Ishikawa (cell line): ENCODE data around the gene LDB3.

Experiments
- CEBPB ChIP-seq: IDR thresholded peaks from 2 replicates; pipeline ENCODE4 v1.6.1; 2012
- CREB1 ChIP-seq: IDR thresholded peaks from 2 replicates; pipeline ENCODE4 v1.6.1; 2012; ENCODE audit warnings: low read depth
- EGR1 ChIP-seq: IDR thresholded peaks from 2 replicates; pipeline ENCODE4 v1.6.1; 2012
- EP300 ChIP-seq: IDR thresholded peaks from 2 replicates; pipeline ENCODE4 v1.6.1; 2012; ENCODE audit warnings: borderline replicate concordance
- FOXM1 ChIP-seq: IDR thresholded peaks from 2 replicates; pipeline ENCODE4 v1.6.1; 2012; ENCODE audit warnings: low read depth, borderline replicate concordance
- NFIC ChIP-seq: IDR thresholded peaks from 2 replicates; pipeline ENCODE4 v1.6.1; 2012
- RAD21 ChIP-seq: IDR thresholded peaks from 2 replicates; pipeline ENCODE4 v1.6.1; 2012; ENCODE audit warnings: low read depth
- TAF1 ChIP-seq: IDR thresholded peaks from 2 replicates; pipeline ENCODE4 v1.6.1; 2012; ENCODE audit warnings: low read depth, mild to moderate bottlenecking
- TCF12 ChIP-seq: IDR thresholded peaks from 2 replicates; pipeline ENCODE4 v1.6.1; 2012; ENCODE audit warnings: low read depth
- TEAD4 ChIP-seq: IDR thresholded peaks from 2 replicates; pipeline ENCODE4 v1.6.1; 2012
- YY1 ChIP-seq: IDR thresholded peaks from 2 replicates; pipeline ENCODE4 v1.6.1; 2012; ENCODE audit warnings: low read depth
- ZBTB7A ChIP-seq: IDR thresholded peaks from 2 replicates; pipeline ENCODE4 v1.6.1; 2012; ENCODE audit warnings: low read depth
- TF ChIP-seq, protein P1 (sequence below): IDR thresholded peaks from 2 replicates; pipeline ENCODE4 v1.6.1; 2012; ENCODE audit warnings: low read depth, mild to moderate bottlenecking
- TF ChIP-seq, protein P2 (sequence below): IDR thresholded peaks from 2 replicates; pipeline ENCODE4 v1.6.1; 2012
- TF ChIP-seq, protein P3 (sequence below): IDR thresholded peaks from 2 replicates; pipeline ENCODE4 v1.6.1; 2012

The LDB3 gene

DNA sequence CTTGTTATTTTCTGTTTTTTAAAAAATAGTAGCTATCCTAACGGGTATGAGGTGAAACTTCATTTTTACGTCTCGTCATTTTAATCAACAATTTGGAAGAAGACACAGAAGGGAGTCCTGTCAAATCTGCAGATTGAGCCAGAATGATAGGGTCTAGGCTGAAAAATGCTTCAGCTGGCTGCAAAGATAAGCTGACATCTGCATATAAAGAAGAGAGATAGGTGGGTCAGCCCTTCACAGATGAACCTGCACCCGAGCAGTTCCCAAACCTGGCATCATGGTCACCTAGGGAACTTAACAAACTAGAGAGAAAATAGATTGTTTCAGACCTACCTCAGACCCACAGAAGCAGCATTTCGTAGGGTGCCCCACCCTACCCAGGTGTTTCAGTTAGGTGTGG is 52.9 kb downstream of the LDB3 start:
- TF ChIP-seq, protein P1, sequence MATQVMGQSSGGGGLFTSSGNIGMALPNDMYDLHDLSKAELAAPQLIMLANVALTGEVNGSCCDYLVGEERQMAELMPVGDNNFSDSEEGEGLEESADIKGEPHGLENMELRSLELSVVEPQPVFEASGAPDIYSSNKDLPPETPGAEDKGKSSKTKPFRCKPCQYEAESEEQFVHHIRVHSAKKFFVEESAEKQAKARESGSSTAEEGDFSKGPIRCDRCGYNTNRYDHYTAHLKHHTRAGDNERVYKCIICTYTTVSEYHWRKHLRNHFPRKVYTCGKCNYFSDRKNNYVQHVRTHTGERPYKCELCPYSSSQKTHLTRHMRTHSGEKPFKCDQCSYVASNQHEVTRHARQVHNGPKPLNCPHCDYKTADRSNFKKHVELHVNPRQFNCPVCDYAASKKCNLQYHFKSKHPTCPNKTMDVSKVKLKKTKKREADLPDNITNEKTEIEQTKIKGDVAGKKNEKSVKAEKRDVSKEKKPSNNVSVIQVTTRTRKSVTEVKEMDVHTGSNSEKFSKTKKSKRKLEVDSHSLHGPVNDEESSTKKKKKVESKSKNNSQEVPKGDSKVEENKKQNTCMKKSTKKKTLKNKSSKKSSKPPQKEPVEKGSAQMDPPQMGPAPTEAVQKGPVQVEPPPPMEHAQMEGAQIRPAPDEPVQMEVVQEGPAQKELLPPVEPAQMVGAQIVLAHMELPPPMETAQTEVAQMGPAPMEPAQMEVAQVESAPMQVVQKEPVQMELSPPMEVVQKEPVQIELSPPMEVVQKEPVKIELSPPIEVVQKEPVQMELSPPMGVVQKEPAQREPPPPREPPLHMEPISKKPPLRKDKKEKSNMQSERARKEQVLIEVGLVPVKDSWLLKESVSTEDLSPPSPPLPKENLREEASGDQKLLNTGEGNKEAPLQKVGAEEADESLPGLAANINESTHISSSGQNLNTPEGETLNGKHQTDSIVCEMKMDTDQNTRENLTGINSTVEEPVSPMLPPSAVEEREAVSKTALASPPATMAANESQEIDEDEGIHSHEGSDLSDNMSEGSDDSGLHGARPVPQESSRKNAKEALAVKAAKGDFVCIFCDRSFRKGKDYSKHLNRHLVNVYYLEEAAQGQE, result no peak
- TF ChIP-seq RAD21 (no peak), YY1 (no peak), EGR1 (no peak)
- TF ChIP-seq, protein P2, sequence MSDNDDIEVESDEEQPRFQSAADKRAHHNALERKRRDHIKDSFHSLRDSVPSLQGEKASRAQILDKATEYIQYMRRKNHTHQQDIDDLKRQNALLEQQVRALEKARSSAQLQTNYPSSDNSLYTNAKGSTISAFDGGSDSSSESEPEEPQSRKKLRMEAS, result no peak

DNA sequence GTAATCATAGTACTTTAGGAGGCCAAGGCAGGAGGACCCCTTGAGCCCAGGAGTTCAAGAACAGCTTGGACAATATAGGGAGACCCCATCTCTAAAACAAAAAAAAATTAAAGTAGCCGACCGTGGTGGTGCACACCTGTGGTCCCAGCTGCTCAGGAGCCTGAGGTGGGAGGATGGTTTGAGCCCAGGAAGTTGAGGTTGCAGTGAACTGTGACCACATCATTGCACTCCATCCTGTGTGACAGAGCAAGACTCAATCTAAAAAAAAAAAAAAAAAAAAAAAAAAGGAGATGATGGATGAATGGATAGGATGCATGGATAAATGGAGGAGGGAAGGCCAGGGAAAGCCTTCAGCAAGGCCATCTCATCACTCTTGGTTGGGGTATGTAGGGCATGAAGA is 54.7 kb downstream of the LDB3 start:
- TF ChIP-seq ZBTB7A (no peak), EP300 (no peak), CREB1 (no peak), FOXM1 (no peak), TAF1 (no peak), EGR1 (no peak), NFIC (no peak), TCF12 (no peak), CEBPB (no peak), TEAD4 (no peak), RAD21 (no peak), YY1 (no peak)
- TF ChIP-seq, protein P3, sequence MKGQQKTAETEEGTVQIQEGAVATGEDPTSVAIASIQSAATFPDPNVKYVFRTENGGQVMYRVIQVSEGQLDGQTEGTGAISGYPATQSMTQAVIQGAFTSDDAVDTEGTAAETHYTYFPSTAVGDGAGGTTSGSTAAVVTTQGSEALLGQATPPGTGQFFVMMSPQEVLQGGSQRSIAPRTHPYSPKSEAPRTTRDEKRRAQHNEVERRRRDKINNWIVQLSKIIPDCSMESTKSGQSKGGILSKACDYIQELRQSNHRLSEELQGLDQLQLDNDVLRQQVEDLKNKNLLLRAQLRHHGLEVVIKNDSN, result no peak
- TF ChIP-seq, protein P2, result no peak

DNA sequence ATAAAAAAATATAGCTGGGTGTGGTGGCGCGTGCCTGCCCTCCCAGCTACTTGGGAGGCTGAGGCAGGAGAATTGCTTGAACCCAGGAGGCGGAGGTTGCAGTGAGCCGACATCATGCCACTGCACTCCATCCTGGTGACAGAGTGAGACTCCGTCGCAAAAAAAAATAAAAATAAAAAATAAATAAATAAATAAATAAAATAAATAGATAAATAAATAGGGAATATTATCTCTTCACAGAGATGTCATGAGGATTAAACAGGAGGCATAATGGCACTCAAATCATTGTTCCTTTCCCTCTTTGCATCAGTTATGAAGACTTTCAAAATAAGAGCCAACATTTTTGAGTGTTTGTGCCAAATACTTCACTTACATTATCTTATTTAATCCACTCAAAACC is 56.1 kb downstream of the LDB3 start:
- TF ChIP-seq CREB1 (no peak), CEBPB (no peak), NFIC (no peak), YY1 (no peak)
- TF ChIP-seq, protein P3, result no peak

DNA sequence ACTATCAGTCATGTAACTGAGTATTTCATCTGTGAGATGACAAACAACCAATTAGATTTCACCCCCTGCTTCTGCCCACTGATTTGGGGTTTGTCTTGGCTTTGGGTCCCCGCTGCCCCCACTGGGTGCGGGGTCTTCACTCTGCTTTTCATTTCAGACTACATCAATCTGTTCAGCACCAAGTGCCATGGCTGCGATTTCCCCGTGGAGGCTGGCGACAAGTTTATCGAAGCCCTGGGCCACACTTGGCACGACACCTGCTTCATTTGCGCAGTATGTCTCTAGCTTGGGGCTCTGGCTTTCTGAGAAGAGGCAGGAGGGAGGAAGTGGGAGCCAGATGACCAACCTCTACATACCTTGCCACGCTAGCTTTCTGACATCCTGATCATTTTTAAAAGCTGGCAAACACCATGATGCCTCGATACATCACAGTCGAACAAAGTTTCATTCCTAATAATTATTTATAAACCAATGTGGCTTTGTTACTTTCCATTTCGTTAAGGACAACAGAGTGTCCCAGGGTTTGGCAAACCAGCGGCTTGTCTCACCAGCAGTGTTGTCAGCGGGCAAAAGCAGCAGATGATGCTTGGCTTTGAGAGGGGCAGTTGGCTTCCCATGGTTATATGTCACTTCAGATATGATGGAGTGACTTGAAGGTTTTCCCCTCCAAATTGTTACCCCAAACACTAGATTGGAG is 57.8 kb downstream of the LDB3 start:
- TF ChIP-seq FOXM1, result no peak
- TF ChIP-seq, protein P2, result no peak
- no peak for TF ChIP-seq CREB1
- no peak for TF ChIP-seq NFIC
- TF ChIP-seq EP300, result no peak
- TF ChIP-seq YY1, result no peak
- no peak for TF ChIP-seq TEAD4
- TF ChIP-seq RAD21, result no peak
- TF ChIP-seq TAF1, result no peak
- no peak for TF ChIP-seq TCF12
- no peak for TF ChIP-seq EGR1

DNA sequence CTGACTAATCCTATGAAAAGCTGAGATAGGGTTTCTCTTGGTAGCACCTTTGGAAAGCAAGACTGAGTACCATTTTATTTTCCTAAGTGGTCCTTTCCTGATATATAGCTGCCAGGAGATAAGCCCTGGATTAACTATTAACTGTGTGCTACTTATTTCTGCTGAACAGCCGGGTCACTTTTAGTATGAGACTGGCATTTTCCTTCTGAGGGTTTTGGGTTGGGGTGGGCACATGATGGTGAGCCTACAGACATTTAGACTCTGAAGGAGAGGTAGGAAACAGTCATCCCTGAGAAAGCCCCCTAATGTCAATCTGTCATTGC is 58.3 kb downstream of the LDB3 start:
- TF ChIP-seq, protein P2, result no peak
- TF ChIP-seq CEBPB, result no peak
- no peak for TF ChIP-seq RAD21
- TF ChIP-seq TEAD4, result no peak
- TF ChIP-seq TCF12, result no peak
- TF ChIP-seq FOXM1, result no peak
- TF ChIP-seq YY1, result no peak
- no peak for TF ChIP-seq EP300
- no peak for TF ChIP-seq EGR1

DNA sequence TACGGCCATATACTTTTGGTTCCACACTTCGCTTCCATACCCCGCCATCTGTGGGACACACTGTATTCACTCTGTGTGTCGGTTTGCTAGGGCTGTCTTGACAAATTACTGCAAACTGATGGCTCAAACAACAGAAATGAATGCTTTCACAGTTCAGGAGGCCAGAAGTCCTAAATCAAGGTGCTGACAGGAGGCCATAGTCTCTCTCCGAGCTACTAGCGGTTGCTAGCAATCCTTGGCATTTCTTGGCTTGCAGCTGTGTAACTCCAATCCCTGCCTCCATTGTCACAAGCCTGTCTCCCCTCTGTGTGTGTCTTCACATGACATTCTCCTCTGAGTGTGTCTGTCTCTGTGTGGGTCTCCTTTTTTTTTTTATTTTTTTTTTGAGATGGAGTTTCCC is 59.2 kb downstream of the LDB3 start:
- TF ChIP-seq FOXM1 (no peak), EP300 (no peak)

DNA sequence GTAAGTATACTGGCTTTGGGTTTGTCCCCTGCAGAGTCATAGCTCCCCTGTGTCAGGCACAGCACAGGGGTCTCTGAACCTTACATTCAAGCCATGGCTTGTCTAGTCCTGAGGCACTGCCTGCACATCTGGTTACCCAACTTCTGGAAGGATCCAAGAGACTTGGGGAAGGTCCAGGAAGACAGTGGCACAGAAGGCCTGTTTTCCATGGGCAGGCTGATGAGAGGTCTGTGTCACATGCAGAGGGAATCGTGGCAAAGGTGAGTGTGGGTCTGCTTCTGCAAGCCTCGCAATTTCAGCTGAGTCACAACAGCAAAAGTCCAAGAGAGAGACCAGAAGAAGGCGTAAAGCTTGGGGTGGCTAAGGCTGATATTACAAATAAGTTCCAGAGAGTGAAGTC is 59.7 kb downstream of the LDB3 start:
- TF ChIP-seq RAD21, result no peak
- no peak for TF ChIP-seq CREB1
- TF ChIP-seq TAF1, result no peak
- no peak for TF ChIP-seq FOXM1
- TF ChIP-seq NFIC, result no peak
- TF ChIP-seq YY1, result no peak
- TF ChIP-seq CEBPB, result no peak
- TF ChIP-seq, protein P1, result no peak
- TF ChIP-seq ZBTB7A, result no peak
- no peak for TF ChIP-seq EGR1
- TF ChIP-seq TCF12, result no peak
- no peak for TF ChIP-seq EP300
- TF ChIP-seq, protein P2, result no peak
- TF ChIP-seq, protein P3, result no peak
